GM23248 (cell line): ENCODE measurements around the gene LRRIQ3. TPM values are rescaled to one million over a fixed set of nuclear protein-coding genes. Genes with fewer than 3 reads are reported as not detected.
"Not testable (repeated sequence)": the region's sequence is repeated elsewhere in the genome, so short reads cannot be mapped to it uniquely, and the experiment has no call there.

Experiments used
- DNase-seq: peaks from one replicate; pipeline ENCODE4 v3.0.0-alpha.2; 2015
- H2AFZ ChIP-seq: fragments of 200-600 bp; sonication (generic); 2 replicates; pipeline ENCODE4 v1.6.1; 2016; ENCODE audit warnings: antibody characterized with exemption
- H3F3A ChIP-seq: fragments of 200-600 bp; sonication (generic); 2 replicates; pipeline ENCODE4 v1.6.1; 2016; ENCODE audit warnings: mild to moderate bottlenecking, antibody characterized with exemption, mixed run types; ENCODE audit not compliant: insufficient read depth
- H3K27ac ChIP-seq: fragments of 200-600 bp; sonication (generic); 2 replicates; pipeline ENCODE4 v1.5.1; 2016; ENCODE audit warnings: mild to moderate bottlenecking
- H3K27me3 ChIP-seq: fragments of 200-600 bp; sonication (generic); replicated peaks from 2 replicates; pipeline ENCODE4 v1.6.1; 2016; ENCODE audit warnings: mild to moderate bottlenecking; ENCODE audit not compliant: insufficient read depth
- H3K36me3 ChIP-seq: fragments of 200-600 bp; sonication (generic); 2 replicates; pipeline ENCODE4 v1.6.1; 2016; ENCODE audit warnings: low read depth, mild to moderate bottlenecking
- H3K4me1 ChIP-seq: fragments of 200-600 bp; sonication (generic); 2 replicates; pipeline ENCODE4 v1.6.1; 2016; ENCODE audit warnings: mild to moderate bottlenecking; ENCODE audit not compliant: insufficient read depth
- H3K4me2 ChIP-seq: fragments of 200-600 bp; sonication (generic); one replicate; pipeline ENCODE4 v1.6.1; 2016; ENCODE audit warnings: mild to moderate bottlenecking; ENCODE audit not compliant: unreplicated experiment
- H3K4me3 ChIP-seq: fragments of 200-600 bp; sonication (generic); 2 replicates; pipeline ENCODE4 v1.5.1; 2016; ENCODE audit warnings: mild to moderate bottlenecking
- H3K79me2 ChIP-seq: fragments of 200-600 bp; sonication (generic); 2 replicates; pipeline ENCODE4 v1.6.1; 2016; ENCODE audit warnings: mild to moderate bottlenecking; ENCODE audit not compliant: insufficient read depth
- H3K9ac ChIP-seq: fragments of 200-600 bp; sonication (generic); 2 replicates; pipeline ENCODE4 v1.6.1; 2016; ENCODE audit warnings: mild to moderate bottlenecking
- H3K9me2 ChIP-seq: fragments of 200-600 bp; sonication (generic); 2 replicates; pipeline ENCODE4 v1.6.1; 2016; ENCODE audit warnings: mixed run types, mild to moderate bottlenecking, moderate library complexity; ENCODE audit not compliant: insufficient read depth
- H3K9me3 ChIP-seq: fragments of 200-600 bp; sonication (generic); one replicate; pipeline ENCODE4 v1.6.1; 2017; ENCODE audit warnings: low read depth
- H4K20me1 ChIP-seq: fragments of 200-600 bp; sonication (generic); 2 replicates; pipeline ENCODE4 v1.6.0; 2016; ENCODE audit not compliant: insufficient read depth
- EZH2 ChIP-seq: fragments of 200-600 bp; sonication (generic); IDR thresholded peaks from 2 replicates; pipeline ENCODE4 v1.6.1; 2018; ENCODE audit warnings: antibody characterized with exemption, mild to moderate bottlenecking; ENCODE audit not compliant: insufficient read depth, poor library complexity, severe bottlenecking
- EZH2phosphoT487 ChIP-seq: fragments of 200-600 bp; sonication (generic); IDR thresholded peaks from 2 replicates; pipeline ENCODE4 v1.6.1; 2018; ENCODE audit warnings: antibody characterized with exemption, moderate library complexity, mild to moderate bottlenecking, low read depth; ENCODE audit not compliant: insufficient read depth
- WGBS, 2 experiments: methylation state at CpG; one replicate each; pipeline ENCODE4 v1.1.6; 2015 to 2017; ENCODE audit warnings: low lambda C conversion rate in 2 of 2, low coverage in 1 of 2; ENCODE audit errors: missing lambda C conversion rate in 2 of 2; 5-methylcytosine and 5-hydroxymethylcytosine counted together
- in situ Hi-C: fragments of 300-500 bp; cut with MboI; formaldehyde crosslinking; loops from 2 replicates; pipeline ENCODE4 v1.15.0; 2020
- polyA plus RNA-seq: library from polyadenylated mRNA; unstranded; fragments of >200 nt; fragmentation: Nextera tagmentation; extraction: Ambion mirVana; gene quantifications from 2 replicates; pipeline ENCODE4 v1.2.1, GENCODE V29; 2016
- total RNA-seq: library from RNA; depleted of rRNA; stranded (reverse); fragments of >200 nt; shearing (Covaris generic); gene quantifications from 2 replicates; pipeline ENCODE4 v1.2.3, GENCODE V29; 2014

LRRIQ3 gene
- total and polyA plus RNA-seq, 2 experiments from 2014 or later, result 0.11 TPM; not detected in 1

DNA sequence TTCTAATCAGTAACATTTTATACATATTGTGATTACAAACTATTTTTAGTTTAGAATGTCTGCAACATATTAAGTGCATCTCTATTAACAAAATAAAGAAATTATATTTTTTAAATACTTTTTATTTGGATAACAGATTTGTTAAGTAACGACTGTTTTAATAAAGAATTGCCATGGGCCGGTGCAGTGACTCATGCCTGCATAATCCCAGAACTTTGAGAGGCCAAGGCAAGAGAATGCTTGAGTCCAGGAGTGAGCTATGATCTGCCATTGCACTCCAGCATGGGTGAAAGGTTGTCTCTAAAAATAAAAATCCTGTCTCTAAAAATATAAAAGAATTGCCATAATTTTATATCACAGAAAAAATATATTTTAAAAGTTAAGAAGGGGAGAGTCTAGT is 4.1 kb downstream of the LRRIQ3 start:
- no peak overlapping the region for H2AFZ ChIP-seq
- H3K36me3 ChIP-seq, result no peaks in the 10 kb centered on the region
- in situ Hi-C loops, result no loop called here
- peaks cover 6% of the 10 kb centered on the region for H3K4me1 ChIP-seq
- no peak overlapping the region for H3K9ac ChIP-seq
- no peak overlapping the region for H3K27ac ChIP-seq
- TF ChIP-seq EZH2phosphoT487 (no peak), EZH2 (no peak)
- no peaks in the 10 kb centered on the region for H3K9me2 ChIP-seq
- H3K79me2 ChIP-seq, result peaks cover 5% of the 10 kb centered on the region
- no peak overlapping the region for H3K4me2 ChIP-seq
- H3F3A ChIP-seq, result no peaks in the 10 kb centered on the region
- 2 to 17% methylated on average over 2 of the region's 2 CpGs for WGBS, 2 experiments
- H4K20me1 ChIP-seq, result no peaks in the 10 kb centered on the region
- peak; percentile 63 for DNase-seq
- H3K27me3 ChIP-seq, result no peaks in the 10 kb centered on the region
- H3K9me3 ChIP-seq, result no peaks in the 10 kb centered on the region
- no peak overlapping the region for H3K4me3 ChIP-seq

DNA sequence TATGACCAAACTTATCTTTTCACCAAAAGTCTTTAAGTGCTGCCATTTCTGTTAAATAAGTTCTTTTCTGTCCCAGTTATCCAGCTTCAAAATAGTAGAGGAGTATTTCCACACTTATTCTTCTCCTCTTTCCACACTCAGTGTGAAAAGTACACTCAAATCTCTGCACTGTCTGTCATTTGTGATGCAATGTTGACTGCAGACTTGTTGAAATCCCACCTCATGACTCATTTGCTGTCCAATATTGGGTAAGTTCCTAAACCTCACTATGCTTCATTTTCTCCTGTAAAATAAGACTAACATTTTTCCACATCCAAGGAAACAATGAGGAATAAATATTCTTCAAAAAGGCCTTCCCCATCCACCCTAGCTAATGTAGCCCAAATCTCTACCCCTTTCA is 17.5 kb downstream of the LRRIQ3 start:
- no peak for TF ChIP-seq EZH2
- TF ChIP-seq EZH2phosphoT487, result no peak
- Histone ChIP-seq H3K9me3 (no peaks in the 10 kb centered on the region), H3K9me2 (no peaks in the 10 kb centered on the region), H2AFZ (no peak overlapping the region), H3K4me3 (no peak overlapping the region), H3K4me1 (no peaks in the 10 kb centered on the region), H3K36me3 (no peaks in the 10 kb centered on the region), H3F3A (no peaks in the 10 kb centered on the region), H3K4me2 (no peak overlapping the region), H3K27me3 (no peaks in the 10 kb centered on the region), H4K20me1 (no peaks in the 10 kb centered on the region), H3K27ac (no peak overlapping the region), H3K9ac (no peak overlapping the region), H3K79me2 (no peaks in the 10 kb centered on the region)
- DNase-seq, result peak; percentile 21
- in situ Hi-C loops, result no loop called here

DNA sequence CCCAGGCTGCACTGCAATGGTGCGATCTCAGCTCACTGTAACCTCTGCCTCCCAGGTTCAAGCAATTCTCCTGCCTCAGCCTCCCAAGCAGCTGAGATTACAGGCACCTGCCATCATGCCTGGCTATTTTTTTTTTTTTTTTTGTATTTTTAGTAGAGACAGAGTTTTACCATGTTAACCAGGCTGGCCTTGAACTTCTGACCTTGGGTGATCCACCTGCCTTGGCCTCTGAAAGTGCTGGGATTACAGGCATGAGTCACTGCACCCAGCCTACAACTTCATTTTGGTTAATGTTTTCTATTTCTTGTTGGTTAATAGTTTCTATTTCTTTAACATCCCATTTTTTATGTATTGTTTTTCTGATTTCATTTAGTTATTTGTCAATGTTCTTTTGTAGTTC is 23.6 kb downstream of the LRRIQ3 start:
- H2AFZ ChIP-seq, H3K27ac ChIP-seq, in situ Hi-C loops, H3K4me2 ChIP-seq, H3K4me3 ChIP-seq, H3K36me3 ChIP-seq, H4K20me1 ChIP-seq, DNase-seq, H3K9me3 ChIP-seq, H3K4me1 ChIP-seq, H3K79me2 ChIP-seq, H3K9me2 ChIP-seq, H3F3A ChIP-seq, H3K27me3 ChIP-seq, H3K9ac ChIP-seq: not testable (repeated sequence)
- 15 to 20% methylated on average over 1 of the region's 1 CpG for WGBS, 2 experiments

DNA sequence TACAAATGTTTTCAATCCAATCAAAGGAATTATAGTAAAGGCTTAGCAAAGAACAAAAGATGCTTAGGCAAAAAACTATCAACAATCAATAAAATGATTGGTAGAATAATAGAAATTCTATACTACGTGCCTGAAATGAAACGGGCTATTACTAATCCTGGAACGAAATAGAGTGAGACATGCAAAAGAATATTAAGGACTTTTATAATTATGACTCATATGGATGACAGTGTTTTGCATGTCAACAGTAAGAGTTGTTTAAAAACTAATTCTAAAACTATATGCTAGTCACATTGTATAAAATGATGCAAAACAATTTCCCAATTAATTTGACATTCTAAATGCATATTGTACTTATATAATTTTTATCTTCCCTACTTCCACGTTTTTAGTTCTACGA is 35.6 kb downstream of the LRRIQ3 start:
- in situ Hi-C loops, result no loop called here

DNA sequence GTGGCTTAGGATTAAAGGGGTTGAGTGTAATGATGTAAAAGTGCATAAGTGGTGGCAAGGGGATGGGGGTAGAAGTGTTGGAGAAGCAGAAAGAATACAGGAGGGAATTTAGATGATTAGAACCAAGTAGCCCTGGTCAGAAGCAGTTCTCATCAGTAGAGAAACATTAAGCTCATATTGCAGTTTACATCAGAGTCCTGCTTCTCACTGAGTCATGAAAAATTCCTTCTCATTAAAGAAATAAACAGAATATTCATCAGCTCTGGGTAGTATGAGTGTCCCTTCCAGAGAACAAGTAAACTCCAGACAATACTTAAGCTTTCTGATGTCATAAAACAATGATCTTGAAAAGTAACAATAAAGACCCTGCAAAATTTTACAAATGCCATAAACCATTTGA is 36.5 kb downstream of the LRRIQ3 start:
- DNase-seq, result peak; percentile 20

More for the DNA sequence above, 35.6 kb downstream of the LRRIQ3 start:
- Histone ChIP-seq H3K9me2 (no peaks in the 10 kb centered on the region), H3K4me3 (no peak overlapping the region), H3F3A (no peaks in the 10 kb centered on the region), H4K20me1 (no peaks in the 10 kb centered on the region), H2AFZ (no peak overlapping the region), H3K27ac (no peak overlapping the region), H3K9ac (no peak overlapping the region), H3K4me1 (no peaks in the 10 kb centered on the region), H3K79me2 (no peaks in the 10 kb centered on the region), H3K4me2 (no peak overlapping the region), H3K36me3 (no peaks in the 10 kb centered on the region), H3K9me3 (no peaks in the 10 kb centered on the region), H3K27me3 (no peaks in the 10 kb centered on the region)
- 40 to 41% methylated on average over 5 of the region's 5 CpGs for WGBS, 2 experiments
- peak; percentile 10 for DNase-seq
- TF ChIP-seq EZH2phosphoT487 (no peak), EZH2 (no peak)

More for the DNA sequence above, 36.5 kb downstream of the LRRIQ3 start:
- H3K27ac ChIP-seq, result no peak overlapping the region
- no peak overlapping the region for H2AFZ ChIP-seq
- no peak for TF ChIP-seq EZH2phosphoT487
- no peak for TF ChIP-seq EZH2
- no peaks in the 10 kb centered on the region for H4K20me1 ChIP-seq
- no peak overlapping the region for H3K9ac ChIP-seq
- in situ Hi-C loops, result no loop called here
- H3K4me3 ChIP-seq, result no peak overlapping the region
- H3K9me2 ChIP-seq, result no peaks in the 10 kb centered on the region
- H3F3A ChIP-seq, result no peaks in the 10 kb centered on the region
- no peaks in the 10 kb centered on the region for H3K36me3 ChIP-seq
- H3K79me2 ChIP-seq, result no peaks in the 10 kb centered on the region
- no peak overlapping the region for H3K4me2 ChIP-seq
- no peaks in the 10 kb centered on the region for H3K27me3 ChIP-seq
- no peaks in the 10 kb centered on the region for H3K4me1 ChIP-seq
- H3K9me3 ChIP-seq, result no peaks in the 10 kb centered on the region
